ENCODE results near the gene PRDM11. TPM values are rescaled to one million over a fixed set of nuclear protein-coding genes. Genes with fewer than 3 reads are reported as not detected.

Gene PRDM11
- total and polyA plus RNA-seq, 2 of the 8 experiments (the other 6 are each of a cell fraction or from before 2014, with no cell fraction given): 3.6 to 11.7 TPM

DNA sequence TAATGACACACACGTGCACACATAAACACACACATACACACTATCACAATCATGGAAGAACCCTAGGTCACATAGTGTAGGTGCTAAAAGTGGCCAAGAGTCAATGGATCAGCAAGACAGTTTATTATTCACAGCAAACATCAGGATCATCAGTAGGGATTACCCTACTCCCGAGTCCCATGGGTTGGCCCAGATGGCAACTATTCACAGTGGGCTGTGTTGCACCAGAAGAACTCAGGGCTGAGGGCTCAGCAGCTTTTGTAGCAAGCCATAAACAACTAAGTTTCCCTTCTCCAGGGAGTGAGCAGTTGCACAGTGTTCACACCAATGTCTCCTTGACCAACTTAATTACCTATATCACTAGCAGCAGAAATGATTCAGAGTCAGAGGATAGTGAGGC, 20.8 kb downstream of the PRDM11 start (continued):
- TF ChIP-seq CHD7 (IDR thresholded peaks at IDR 0.05; ENCODE audit: insufficient replicate concordance, low read length) (no peak), SP2 (IDR thresholded peaks at IDR 0.05; ENCODE audit: low read length) (no peak), RBBP5 (IDR thresholded peaks at IDR 0.05; ENCODE audit: borderline replicate concordance, low read depth, low read length) (no peak)

Data from H1 (cell line).